HEK293 (cell line): ENCODE results near the gene ASXL2.

Experiments
- CTCF ChIA-PET: fragments of 350-600 bp; formaldehyde crosslinking; extraction: SDS; loops from one replicate; lab custom pipeline; 2021; ENCODE audit warnings: antibody characterized with exemption; lab: Yijun Ruan, JAX
- POLR2A ChIA-PET: fragments of 300-600 bp; formaldehyde crosslinking; extraction: SDS; loops from one replicate; lab custom pipeline; 2020; ENCODE audit warnings: antibody characterized with exemption, inconsistent platforms; lab: Yijun Ruan, JAX
- H3K27ac ChIP-seq: fragments of 200-500 bp; sonication (Bioruptor generic); 2 replicates; pipeline ENCODE4 v1.5.1; 2014; ENCODE audit warnings: low read depth, low read length, control low read depth, inconsistent platforms; ENCODE audit errors: extremely low read depth
- H3K36me3 ChIP-seq, 2 experiments: fragments of 200-500 bp in 1 of 2; sonication (Bioruptor generic) in 1 of 2; 1 replicate in 1 of 2; 2 replicates in 1 of 2; pipeline ENCODE4 v1.5.1; 2014 to 2017; ENCODE audit warnings: inconsistent platforms in 2 of 2, low read length in 2 of 2; ENCODE audit not compliant: control insufficient read depth in 2 of 2, insufficient read depth in 1 of 2
- H3K4me1 ChIP-seq: fragments of 200-500 bp; sonication (Bioruptor generic); 2 replicates; pipeline ENCODE4 v1.5.1; 2014; ENCODE audit warnings: mild to moderate bottlenecking, low read length, inconsistent platforms; ENCODE audit not compliant: control insufficient read depth, insufficient read depth
- H3K4me3 ChIP-seq: 2 replicates; pipeline ENCODE4 v1.5.1; 2011; ENCODE audit warnings: low read depth, mild to moderate bottlenecking, control low read depth, low read length, moderate library complexity
- H3K9me3 ChIP-seq: fragments of 200-500 bp; sonication (Bioruptor generic); 2 replicates; pipeline ENCODE4 v1.5.1; 2014; ENCODE audit warnings: low read depth, low read length, inconsistent platforms; ENCODE audit not compliant: control insufficient read depth, insufficient read depth
- HOXA7 ChIP-seq: sonication (generic); formaldehyde crosslinking; IDR thresholded peaks from 2 replicates; pipeline ENCODE4 v1.8.1; 2022; ENCODE audit warnings: missing genetic modification reagents, borderline replicate concordance
- KLF16 ChIP-seq: fragments of 450-650 bp; formaldehyde crosslinking; IDR thresholded peaks from 2 replicates; pipeline ENCODE4 v1.5.1; 2017; ENCODE audit warnings: missing biosample characterization, missing genetic modification characterization
- OSR2 ChIP-seq: fragments of 450-650 bp; formaldehyde crosslinking; IDR thresholded peaks from 2 replicates; pipeline ENCODE4 v1.5.1; 2016; ENCODE audit warnings: missing biosample characterization, missing genetic modification characterization
- RBAK ChIP-seq: fragments of 450-650 bp; formaldehyde crosslinking; IDR thresholded peaks from 2 replicates; pipeline ENCODE4 v1.5.1; 2016; ENCODE audit warnings: missing biosample characterization, missing genetic modification characterization
- TCF7L2 ChIP-seq: IDR thresholded peaks from 2 replicates; pipeline ENCODE4 v1.6.1; 2011; ENCODE audit warnings: low read depth, mild to moderate bottlenecking, inconsistent platforms, low read length, moderate library complexity, borderline replicate concordance
- YY2 ChIP-seq: fragments of 450-650 bp; formaldehyde crosslinking; IDR thresholded peaks from 2 replicates; pipeline ENCODE4 v1.5.1; 2016; ENCODE audit warnings: missing biosample characterization, missing genetic modification characterization
- ZNF10 ChIP-seq: fragments of 450-650 bp; formaldehyde crosslinking; IDR thresholded peaks from 2 replicates; pipeline ENCODE4 v1.5.1; 2017; ENCODE audit warnings: missing biosample characterization, missing genetic modification characterization
- ZNF112 ChIP-seq: fragments of 450-650 bp; formaldehyde crosslinking; IDR thresholded peaks from 2 replicates; pipeline ENCODE4 v1.5.0; 2017; ENCODE audit warnings: missing biosample characterization, missing genetic modification characterization
- ZNF132 ChIP-seq: fragments of 450-650 bp; formaldehyde crosslinking; IDR thresholded peaks from 2 replicates; pipeline ENCODE4 v1.5.1; 2017; ENCODE audit warnings: missing biosample characterization, missing genetic modification characterization, borderline replicate concordance
- ZNF19 ChIP-seq: fragments of 450-650 bp; formaldehyde crosslinking; IDR thresholded peaks from 2 replicates; pipeline ENCODE4; 2016; ENCODE audit warnings: missing biosample characterization, missing genetic modification characterization, low read depth
- ZNF248 ChIP-seq: fragments of 450-650 bp; formaldehyde crosslinking; IDR thresholded peaks from 2 replicates; pipeline ENCODE4 v1.5.1; 2017; ENCODE audit warnings: missing biosample characterization, missing genetic modification characterization
- ZNF391 ChIP-seq: fragments of 450-650 bp; formaldehyde crosslinking; IDR thresholded peaks from 2 replicates; pipeline ENCODE4 v1.5.1; 2016; ENCODE audit warnings: low read depth, missing biosample characterization, missing genetic modification characterization, borderline replicate concordance
- ZNF404 ChIP-seq: fragments of 450-650 bp; formaldehyde crosslinking; IDR thresholded peaks from 2 replicates; pipeline ENCODE4 v1.5.1; 2017; ENCODE audit warnings: missing biosample characterization, missing genetic modification characterization
- ZNF521 ChIP-seq: fragments of 450-650 bp; formaldehyde crosslinking; IDR thresholded peaks from 2 replicates; pipeline ENCODE4 v1.5.1; 2017; ENCODE audit warnings: missing biosample characterization, mild to moderate bottlenecking, missing genetic modification characterization
- ZNF571 ChIP-seq: fragments of 450-650 bp; formaldehyde crosslinking; IDR thresholded peaks from 2 replicates; pipeline ENCODE4 v1.5.0; 2017; ENCODE audit warnings: missing biosample characterization, missing genetic modification characterization
- ZNF623 ChIP-seq: fragments of 450-650 bp; formaldehyde crosslinking; IDR thresholded peaks from 2 replicates; pipeline ENCODE4 v1.5.1; 2016; ENCODE audit warnings: missing biosample characterization, missing genetic modification characterization
- ZNF677 ChIP-seq: fragments of 450-650 bp; IDR thresholded peaks from 2 replicates; pipeline ENCODE4 v1.5.0; 2018; ENCODE audit warnings: missing biosample characterization, mild to moderate bottlenecking, missing genetic modification characterization, moderate library complexity
- TF ChIP-seq, protein P1 (sequence below): fragments of 450-650 bp; formaldehyde crosslinking; IDR thresholded peaks from 2 replicates; pipeline ENCODE4; 2016; ENCODE audit warnings: missing biosample characterization, missing genetic modification characterization
- TF ChIP-seq, protein P2 (sequence below): IDR thresholded peaks from 2 replicates; pipeline ENCODE4 v1.6.1; 2011; ENCODE audit warnings: mild to moderate bottlenecking, low read depth, low read length, borderline replicate concordance
- TF ChIP-seq, protein P3 (sequence below): fragments of 450-650 bp; formaldehyde crosslinking; conservative IDR thresholded peaks from 2 replicates; pipeline ENCODE4 v1.5.1; 2016; ENCODE audit warnings: low read depth, missing biosample characterization, missing genetic modification characterization
- TF ChIP-seq, protein P4 (sequence below): fragments of 450-650 bp; formaldehyde crosslinking; IDR thresholded peaks from 2 replicates; pipeline ENCODE4 v1.5.1; 2016; ENCODE audit warnings: missing biosample characterization, missing genetic modification characterization, low read depth
- TF ChIP-seq, protein P5 (sequence below): fragments of 450-650 bp; IDR thresholded peaks from 2 replicates; pipeline ENCODE4 v1.5.1; 2018; ENCODE audit warnings: missing biosample characterization, mild to moderate bottlenecking, missing genetic modification characterization
- TF ChIP-seq, protein P6 (sequence below): fragments of 450-650 bp; formaldehyde crosslinking; IDR thresholded peaks from 2 replicates; pipeline ENCODE4 v1.5.1; 2016; ENCODE audit warnings: missing biosample characterization, missing genetic modification characterization, borderline replicate concordance

ASXL2 gene

DNA sequence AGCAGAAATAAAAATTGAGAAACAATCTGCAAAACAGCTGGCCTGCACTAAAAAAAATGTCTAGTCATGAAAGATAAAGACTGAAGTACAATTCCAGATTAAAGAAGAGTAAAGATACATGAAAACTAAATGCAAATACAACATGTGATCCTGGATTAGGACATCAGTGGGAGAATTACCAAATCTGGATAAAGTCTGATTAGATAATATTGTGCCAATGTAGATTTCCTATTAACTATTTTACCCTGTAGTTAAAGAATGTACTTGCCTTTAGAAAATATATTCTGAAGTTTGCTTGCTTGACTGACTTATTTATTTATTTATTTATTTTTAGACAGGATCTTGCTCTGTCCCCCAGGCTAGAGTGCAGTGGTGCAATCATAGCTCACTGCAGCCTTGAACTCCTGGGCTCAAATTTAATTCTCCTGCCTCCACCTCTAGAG, 58.7 kb downstream of the ASXL2 start (continued):
- TF ChIP-seq, protein P1, sequence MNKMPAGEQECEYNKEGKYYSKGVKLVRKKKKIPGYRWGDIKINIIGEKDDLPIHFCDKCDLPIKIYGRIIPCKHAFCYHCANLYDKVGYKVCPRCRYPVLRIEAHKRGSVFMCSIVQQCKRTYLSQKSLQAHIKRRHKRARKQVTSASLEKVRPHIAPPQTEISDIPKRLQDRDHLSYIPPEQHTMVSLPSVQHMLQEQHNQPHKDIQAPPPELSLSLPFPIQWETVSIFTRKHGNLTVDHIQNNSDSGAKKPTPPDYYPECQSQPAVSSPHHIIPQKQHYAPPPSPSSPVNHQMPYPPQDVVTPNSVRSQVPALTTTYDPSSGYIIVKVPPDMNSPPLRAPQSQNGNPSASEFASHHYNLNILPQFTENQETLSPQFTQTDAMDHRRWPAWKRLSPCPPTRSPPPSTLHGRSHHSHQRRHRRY (tag by site-specific recombination): no peak
- TF ChIP-seq, protein P2, sequence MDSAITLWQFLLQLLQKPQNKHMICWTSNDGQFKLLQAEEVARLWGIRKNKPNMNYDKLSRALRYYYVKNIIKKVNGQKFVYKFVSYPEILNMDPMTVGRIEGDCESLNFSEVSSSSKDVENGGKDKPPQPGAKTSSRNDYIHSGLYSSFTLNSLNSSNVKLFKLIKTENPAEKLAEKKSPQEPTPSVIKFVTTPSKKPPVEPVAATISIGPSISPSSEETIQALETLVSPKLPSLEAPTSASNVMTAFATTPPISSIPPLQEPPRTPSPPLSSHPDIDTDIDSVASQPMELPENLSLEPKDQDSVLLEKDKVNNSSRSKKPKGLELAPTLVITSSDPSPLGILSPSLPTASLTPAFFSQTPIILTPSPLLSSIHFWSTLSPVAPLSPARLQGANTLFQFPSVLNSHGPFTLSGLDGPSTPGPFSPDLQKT: no peak
- TF ChIP-seq YY2 (tag by site-specific recombination): no peak
- no peak for TF ChIP-seq ZNF521 (tag by site-specific recombination)
- no peak for TF ChIP-seq KLF16
- TF ChIP-seq TCF7L2: no peak
- no peak for TF ChIP-seq ZNF10 (tag by site-specific recombination)
- no peak for TF ChIP-seq ZNF677 (tag by site-specific recombination)
- TF ChIP-seq OSR2 (tag by site-specific recombination): no peak
- TF ChIP-seq, protein P3, sequence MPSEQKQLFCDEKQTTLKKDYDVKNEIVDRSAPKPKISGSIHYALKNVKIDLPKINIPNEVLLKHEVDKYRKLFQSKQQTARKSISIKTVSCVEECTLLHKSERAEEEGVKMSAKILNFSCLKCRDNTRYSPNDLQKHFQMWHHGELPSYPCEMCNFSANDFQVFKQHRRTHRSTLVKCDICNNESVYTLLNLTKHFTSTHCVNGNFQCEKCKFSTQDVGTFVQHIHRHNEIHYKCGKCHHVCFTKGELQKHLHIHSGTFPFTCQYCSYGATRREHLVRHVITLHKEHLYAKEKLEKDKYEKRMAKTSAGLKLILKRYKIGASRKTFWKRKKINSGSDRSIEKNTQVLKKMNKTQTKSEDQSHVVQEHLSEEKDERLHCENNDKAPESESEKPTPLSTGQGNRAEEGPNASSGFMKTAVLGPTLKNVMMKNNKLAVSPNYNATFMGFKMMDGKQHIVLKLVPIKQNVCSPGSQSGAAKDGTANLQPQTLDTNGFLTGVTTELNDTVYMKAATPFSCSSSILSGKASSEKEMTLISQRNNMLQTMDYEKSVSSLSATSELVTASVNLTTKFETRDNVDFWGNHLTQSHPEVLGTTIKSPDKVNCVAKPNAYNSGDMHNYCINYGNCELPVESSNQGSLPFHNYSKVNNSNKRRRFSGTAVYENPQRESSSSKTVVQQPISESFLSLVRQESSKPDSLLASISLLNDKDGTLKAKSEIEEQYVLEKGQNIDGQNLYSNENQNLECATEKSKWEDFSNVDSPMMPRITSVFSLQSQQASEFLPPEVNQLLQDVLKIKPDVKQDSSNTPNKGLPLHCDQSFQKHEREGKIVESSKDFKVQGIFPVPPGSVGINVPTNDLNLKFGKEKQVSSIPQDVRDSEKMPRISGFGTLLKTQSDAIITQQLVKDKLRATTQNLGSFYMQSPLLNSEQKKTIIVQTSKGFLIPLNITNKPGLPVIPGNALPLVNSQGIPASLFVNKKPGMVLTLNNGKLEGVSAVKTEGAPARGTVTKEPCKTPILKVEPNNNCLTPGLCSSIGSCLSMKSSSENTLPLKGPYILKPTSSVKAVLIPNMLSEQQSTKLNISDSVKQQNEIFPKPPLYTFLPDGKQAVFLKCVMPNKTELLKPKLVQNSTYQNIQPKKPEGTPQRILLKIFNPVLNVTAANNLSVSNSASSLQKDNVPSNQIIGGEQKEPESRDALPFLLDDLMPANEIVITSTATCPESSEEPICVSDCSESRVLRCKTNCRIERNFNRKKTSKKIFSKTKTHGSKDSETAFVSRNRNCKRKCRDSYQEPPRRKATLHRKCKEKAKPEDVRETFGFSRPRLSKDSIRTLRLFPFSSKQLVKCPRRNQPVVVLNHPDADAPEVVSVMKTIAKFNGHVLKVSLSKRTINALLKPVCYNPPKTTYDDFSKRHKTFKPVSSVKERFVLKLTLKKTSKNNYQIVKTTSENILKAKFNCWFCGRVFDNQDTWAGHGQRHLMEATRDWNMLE (tag by site-specific recombination): no peak
- no peak for TF ChIP-seq ZNF391

DNA sequence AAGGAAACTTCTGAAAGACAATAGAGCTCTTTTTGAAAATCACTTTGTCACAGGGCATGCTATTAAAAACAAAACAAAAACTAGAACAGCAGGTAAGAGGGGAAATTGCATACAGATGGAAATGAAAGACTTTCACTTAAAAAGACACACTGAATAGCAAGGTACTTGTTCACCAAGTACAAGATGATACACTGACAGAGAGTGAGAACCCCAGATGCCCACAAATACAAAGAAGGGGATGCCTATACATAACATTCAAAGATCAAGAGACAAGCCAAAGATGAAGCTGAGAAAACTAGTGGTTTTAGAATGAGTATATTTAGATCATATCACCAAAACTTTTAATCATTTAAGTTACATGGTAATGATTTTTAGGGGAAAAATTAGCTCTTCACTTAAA, 60.7 kb downstream of the ASXL2 start:
- no peak overlapping the region for H3K4me3 ChIP-seq
- ChIA-PET CTCF (interaction anchor here (0.6 kb wide), 1 partner anchor 299 kb away, joined by 3 read pairs; no protein-coding TSS in a partner anchor), POLR2A (no interaction called here)
- no peaks in the 10 kb centered on the region for H3K36me3 ChIP-seq
- H3K4me1 ChIP-seq: peaks cover 8% of the 10 kb centered on the region; the same call in 1 of the 2 replicates
- H3K27ac ChIP-seq: no peak overlapping the region
- H3K9me3 ChIP-seq: no peaks in the 10 kb centered on the region
- TF ChIP-seq, protein P4, sequence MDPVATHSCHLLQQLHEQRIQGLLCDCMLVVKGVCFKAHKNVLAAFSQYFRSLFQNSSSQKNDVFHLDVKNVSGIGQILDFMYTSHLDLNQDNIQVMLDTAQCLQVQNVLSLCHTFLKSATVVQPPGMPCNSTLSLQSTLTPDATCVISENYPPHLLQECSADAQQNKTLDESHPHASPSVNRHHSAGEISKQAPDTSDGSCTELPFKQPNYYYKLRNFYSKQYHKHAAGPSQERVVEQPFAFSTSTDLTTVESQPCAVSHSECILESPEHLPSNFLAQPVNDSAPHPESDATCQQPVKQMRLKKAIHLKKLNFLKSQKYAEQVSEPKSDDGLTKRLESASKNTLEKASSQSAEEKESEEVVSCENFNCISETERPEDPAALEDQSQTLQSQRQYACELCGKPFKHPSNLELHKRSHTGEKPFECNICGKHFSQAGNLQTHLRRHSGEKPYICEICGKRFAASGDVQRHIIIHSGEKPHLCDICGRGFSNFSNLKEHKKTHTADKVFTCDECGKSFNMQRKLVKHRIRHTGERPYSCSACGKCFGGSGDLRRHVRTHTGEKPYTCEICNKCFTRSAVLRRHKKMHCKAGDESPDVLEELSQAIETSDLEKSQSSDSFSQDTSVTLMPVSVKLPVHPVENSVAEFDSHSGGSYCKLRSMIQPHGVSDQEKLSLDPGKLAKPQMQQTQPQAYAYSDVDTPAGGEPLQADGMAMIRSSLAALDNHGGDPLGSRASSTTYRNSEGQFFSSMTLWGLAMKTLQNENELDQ: no peak
- TF ChIP-seq KLF16 (no peak), ZNF623 (tag by site-specific recombination) (no peak), RBAK (tag by site-specific recombination) (no peak), ZNF248 (tag by site-specific recombination) (no peak), ZNF112 (tag by site-specific recombination) (no peak), ZNF571 (tag by site-specific recombination) (no peak), ZNF404 (tag by site-specific recombination) (no peak), ZNF132 (no peak), HOXA7 (CRISPR knock-in tag) (no peak), ZNF19 (tag by site-specific recombination) (no peak)
- TF ChIP-seq, protein P5, sequence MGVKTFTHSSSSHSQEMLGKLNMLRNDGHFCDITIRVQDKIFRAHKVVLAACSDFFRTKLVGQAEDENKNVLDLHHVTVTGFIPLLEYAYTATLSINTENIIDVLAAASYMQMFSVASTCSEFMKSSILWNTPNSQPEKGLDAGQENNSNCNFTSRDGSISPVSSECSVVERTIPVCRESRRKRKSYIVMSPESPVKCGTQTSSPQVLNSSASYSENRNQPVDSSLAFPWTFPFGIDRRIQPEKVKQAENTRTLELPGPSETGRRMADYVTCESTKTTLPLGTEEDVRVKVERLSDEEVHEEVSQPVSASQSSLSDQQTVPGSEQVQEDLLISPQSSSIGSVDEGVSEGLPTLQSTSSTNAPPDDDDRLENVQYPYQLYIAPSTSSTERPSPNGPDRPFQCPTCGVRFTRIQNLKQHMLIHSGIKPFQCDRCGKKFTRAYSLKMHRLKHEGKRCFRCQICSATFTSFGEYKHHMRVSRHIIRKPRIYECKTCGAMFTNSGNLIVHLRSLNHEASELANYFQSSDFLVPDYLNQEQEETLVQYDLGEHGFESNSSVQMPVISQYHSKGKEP (tag by site-specific recombination): no peak
- TF ChIP-seq, protein P6, sequence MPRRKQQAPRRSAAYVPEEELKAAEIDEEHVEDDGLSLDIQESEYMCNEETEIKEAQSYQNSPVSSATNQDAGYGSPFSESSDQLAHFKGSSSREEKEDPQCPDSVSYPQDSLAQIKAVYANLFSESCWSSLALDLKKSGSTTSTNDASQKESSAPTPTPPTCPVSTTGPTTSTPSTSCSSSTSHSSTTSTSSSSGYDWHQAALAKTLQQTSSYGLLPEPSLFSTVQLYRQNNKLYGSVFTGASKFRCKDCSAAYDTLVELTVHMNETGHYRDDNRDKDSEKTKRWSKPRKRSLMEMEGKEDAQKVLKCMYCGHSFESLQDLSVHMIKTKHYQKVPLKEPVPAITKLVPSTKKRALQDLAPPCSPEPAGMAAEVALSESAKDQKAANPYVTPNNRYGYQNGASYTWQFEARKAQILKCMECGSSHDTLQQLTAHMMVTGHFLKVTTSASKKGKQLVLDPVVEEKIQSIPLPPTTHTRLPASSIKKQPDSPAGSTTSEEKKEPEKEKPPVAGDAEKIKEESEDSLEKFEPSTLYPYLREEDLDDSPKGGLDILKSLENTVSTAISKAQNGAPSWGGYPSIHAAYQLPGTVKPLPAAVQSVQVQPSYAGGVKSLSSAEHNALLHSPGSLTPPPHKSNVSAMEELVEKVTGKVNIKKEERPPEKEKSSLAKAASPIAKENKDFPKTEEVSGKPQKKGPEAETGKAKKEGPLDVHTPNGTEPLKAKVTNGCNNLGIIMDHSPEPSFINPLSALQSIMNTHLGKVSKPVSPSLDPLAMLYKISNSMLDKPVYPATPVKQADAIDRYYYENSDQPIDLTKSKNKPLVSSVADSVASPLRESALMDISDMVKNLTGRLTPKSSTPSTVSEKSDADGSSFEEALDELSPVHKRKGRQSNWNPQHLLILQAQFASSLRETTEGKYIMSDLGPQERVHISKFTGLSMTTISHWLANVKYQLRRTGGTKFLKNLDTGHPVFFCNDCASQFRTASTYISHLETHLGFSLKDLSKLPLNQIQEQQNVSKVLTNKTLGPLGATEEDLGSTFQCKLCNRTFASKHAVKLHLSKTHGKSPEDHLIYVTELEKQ (tag by site-specific recombination): no peak
